Fibroblast of the conjunctiva (primary cell): ENCODE measurements around the gene RACGAP1.

ENCODE experiments used
- DNase-seq: peaks from one replicate; pipeline ENCODE4 v3.0.0-alpha.2; 2010; ENCODE audit warnings: low read depth

Gene RACGAP1

GRCh38 chr12:50056639-50056976 is 31.3 kb upstream of the RACGAP1 start:
- DNase-seq = no peak

GRCh38 chr12:50055831-50056638 is 30.7 kb upstream of the RACGAP1 start:
- DNase-seq = peak; percentile 28

- DNase-seq = no peak
Measured at GRCh38 chr12:50053583-50053982, 28.3 kb upstream of the RACGAP1 start.

GRCh38 chr12:50052964-50053363 is 27.7 kb upstream of the RACGAP1 start:
- DNase-seq = no peak

- no peak for DNase-seq
Measured at GRCh38 chr12:50052544-50052943, 27.2 kb upstream of the RACGAP1 start.

GRCh38 chr12:50051101-50051806 is 26.0 kb upstream of the RACGAP1 start:
- no peak for DNase-seq

GRCh38 chr12:50050410-50051098 is 25.3 kb upstream of the RACGAP1 start:
- peak; percentile 58 for DNase-seq

- DNase-seq = no peak
Measured at GRCh38 chr12:50050119-50050385, 24.8 kb upstream of the RACGAP1 start.

- DNase-seq = no peak
Measured at GRCh38 chr12:50049254-50050118, 24.2 kb upstream of the RACGAP1 start.

- DNase-seq = no peak
Measured at GRCh38 chr12:50047693-50048250, 22.5 kb upstream of the RACGAP1 start.

GRCh38 chr12:50043854-50044253 is 18.6 kb upstream of the RACGAP1 start:
- no peak for DNase-seq

GRCh38 chr12:50043308-50043707 is 18.0 kb upstream of the RACGAP1 start:
- DNase-seq = no peak

GRCh38 chr12:50042693-50043092 is 17.4 kb upstream of the RACGAP1 start:
- DNase-seq = no peak

GRCh38 chr12:50041962-50042361 is 16.7 kb upstream of the RACGAP1 start:
- no peak for DNase-seq

- DNase-seq = no peak
Measured at GRCh38 chr12:50041062-50041860, 16.0 kb upstream of the RACGAP1 start.

- no peak for DNase-seq
Measured at GRCh38 chr12:50040657-50041056, 15.4 kb upstream of the RACGAP1 start.

GRCh38 chr12:50039151-50039835 is 14.0 kb upstream of the RACGAP1 start:
- DNase-seq = peak; percentile 61

GRCh38 chr12:50038336-50038735 is 13.0 kb upstream of the RACGAP1 start:
- no peak for DNase-seq

- no peak for DNase-seq
Measured at GRCh38 chr12:50032854-50033581, 7.7 kb upstream of the RACGAP1 start.

GRCh38 chr12:50032515-50032853 is 7.2 kb upstream of the RACGAP1 start:
- DNase-seq = no peak
